GM10248 (cell line): Measurements from ENCODE around the gene IFT80.

Experiments used
- CTCF ChIA-PET: fragments of 300-600 bp; sonication (Branson Sonifier 250); formaldehyde crosslinking; extraction: SDS; loops from one replicate; lab custom pipeline; 2021; ENCODE audit warnings: antibody characterized with exemption; lab: Yijun Ruan, JAX
- POLR2A ChIA-PET: fragments of 350-650 bp; sonication (Branson Sonifier 250); formaldehyde crosslinking; extraction: SDS; loops from one replicate; lab custom pipeline; 2020; ENCODE audit warnings: antibody characterized with exemption; lab: Yijun Ruan, JAX
- DNase-seq: peaks from one replicate; pipeline ENCODE4 v3.0.0; 2012; ENCODE audit errors: extremely low spot score
- TF ChIP-seq, protein P1 (sequence below): IDR thresholded peaks from 2 replicates; pipeline ENCODE4 v1.5.1; 2012; ENCODE audit warnings: mild to moderate bottlenecking, low read depth; ENCODE audit errors: extremely low read depth, missing control alignments, control extremely low read depth

IFT80 gene

DNA sequence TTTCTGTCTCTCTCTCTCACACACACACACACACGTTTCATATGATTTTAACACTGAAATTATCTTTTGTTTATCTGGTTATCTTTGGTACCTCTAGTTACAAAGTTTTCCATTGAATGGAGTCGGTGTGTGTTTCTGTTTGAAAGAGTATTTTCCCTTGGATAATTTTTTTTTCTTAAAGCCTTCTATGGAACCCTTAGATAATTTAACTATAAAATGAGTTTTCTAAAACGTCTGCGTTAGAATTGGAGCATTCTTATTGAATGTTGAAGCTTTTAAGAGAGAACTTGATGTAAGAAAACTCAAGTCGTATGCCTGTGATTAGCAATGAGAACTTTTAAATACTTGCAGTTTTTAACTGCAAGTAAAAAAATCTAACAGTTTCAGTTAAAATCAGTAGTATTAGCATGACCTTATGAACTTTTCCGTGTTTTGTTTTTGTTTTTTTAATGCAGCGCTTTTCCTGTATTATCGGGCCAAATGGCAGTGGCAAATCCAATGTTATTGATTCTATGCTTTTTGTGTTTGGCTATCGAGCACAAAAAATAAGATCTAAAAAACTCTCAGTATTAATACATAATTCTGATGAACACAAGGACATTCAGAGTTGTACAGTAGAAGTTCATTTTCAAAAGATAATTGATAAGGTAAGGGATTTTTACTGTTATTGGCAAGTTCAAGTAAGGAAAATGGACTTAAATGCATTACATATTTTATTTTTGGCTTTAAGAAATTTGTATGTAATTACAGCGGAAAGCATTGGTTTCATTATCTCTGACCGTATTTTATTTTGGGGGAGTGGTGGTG, 3.4 kb upstream of the IFT80 start:
- ChIA-PET CTCF (interaction anchor here (1.6 to 4.7 kb wide), 2 partner anchors 10 to 12 kb away, joined by 3 to 33 read pairs; no protein-coding TSS in a partner anchor), POLR2A (no interaction called here)
- TF ChIP-seq, protein P1, sequence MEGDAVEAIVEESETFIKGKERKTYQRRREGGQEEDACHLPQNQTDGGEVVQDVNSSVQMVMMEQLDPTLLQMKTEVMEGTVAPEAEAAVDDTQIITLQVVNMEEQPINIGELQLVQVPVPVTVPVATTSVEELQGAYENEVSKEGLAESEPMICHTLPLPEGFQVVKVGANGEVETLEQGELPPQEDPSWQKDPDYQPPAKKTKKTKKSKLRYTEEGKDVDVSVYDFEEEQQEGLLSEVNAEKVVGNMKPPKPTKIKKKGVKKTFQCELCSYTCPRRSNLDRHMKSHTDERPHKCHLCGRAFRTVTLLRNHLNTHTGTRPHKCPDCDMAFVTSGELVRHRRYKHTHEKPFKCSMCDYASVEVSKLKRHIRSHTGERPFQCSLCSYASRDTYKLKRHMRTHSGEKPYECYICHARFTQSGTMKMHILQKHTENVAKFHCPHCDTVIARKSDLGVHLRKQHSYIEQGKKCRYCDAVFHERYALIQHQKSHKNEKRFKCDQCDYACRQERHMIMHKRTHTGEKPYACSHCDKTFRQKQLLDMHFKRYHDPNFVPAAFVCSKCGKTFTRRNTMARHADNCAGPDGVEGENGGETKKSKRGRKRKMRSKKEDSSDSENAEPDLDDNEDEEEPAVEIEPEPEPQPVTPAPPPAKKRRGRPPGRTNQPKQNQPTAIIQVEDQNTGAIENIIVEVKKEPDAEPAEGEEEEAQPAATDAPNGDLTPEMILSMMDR = no peak
- no peak for DNase-seq

DNA sequence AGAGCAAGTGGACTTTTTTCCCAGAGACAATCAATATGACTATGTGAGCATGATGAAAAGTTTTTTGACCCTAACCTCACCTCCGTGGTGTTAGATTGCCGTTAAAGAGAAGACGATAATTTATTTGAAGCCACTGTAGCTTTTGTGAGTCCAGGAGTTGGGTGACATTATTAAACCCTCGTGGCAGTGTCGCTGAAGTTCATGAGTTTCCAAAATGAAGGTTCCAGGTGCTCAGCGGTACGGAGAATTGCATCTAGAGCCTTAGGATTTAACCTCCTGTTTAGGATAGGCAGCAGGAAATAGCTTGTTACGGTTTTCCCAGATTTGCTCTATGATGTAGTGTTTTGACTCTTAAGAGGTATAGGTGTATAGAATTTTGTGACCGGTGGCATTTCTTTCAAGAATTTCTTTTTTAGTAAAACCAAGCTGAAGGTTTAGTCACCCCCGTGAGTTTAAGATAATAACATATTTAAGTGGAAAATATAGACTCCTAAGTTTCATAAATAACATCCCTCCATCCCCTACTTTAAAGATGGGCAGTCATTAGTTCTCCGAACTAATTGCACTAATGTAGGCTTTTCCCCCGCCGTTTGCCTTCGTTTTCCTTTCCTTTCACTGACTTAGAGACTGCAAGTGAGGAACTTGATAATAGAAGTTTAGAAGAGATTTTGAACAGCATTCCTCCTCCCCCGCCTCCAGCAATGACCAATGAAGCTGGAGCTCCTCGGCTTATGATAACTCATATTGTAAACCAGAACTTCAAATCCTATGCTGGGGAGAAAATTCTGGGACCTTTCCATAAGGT, 2.5 kb upstream of the IFT80 start:
- ChIA-PET CTCF (interaction anchor here (1.6 to 4.7 kb wide), 2 partner anchors 9 to 13 kb away, joined by 3 to 33 read pairs; no protein-coding TSS in a partner anchor), POLR2A (no interaction called here)
- no peak for DNase-seq
- TF ChIP-seq, protein P1 = no peak

DNA sequence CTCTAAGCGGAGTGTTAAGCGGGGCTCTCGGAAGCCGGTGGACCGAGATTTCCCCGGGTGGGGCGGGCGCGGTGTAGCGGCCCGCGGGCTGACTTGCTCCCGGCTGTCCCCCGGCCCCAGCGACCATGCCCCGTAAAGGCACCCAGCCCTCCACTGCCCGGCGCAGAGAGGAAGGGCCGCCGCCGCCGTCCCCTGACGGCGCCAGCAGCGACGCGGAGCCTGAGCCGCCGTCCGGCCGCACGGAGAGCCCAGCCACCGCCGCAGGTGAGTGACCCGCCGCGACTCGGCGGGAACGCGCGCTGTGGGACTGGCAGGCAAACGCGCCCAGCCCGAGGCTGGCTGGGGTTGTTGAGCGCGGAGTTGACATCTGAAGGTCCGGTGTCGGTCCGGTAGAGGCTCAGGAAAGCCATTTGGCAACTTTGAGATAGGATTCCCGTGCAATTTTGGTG, 1.7 kb upstream of the IFT80 start:
- CTCF ChIA-PET = interaction anchor here (1.0 to 4.7 kb wide), 2 partner anchors 9 to 13 kb away, joined by 3 to 33 read pairs; no protein-coding TSS in a partner anchor
- TF ChIP-seq, protein P1 = no peak
- DNase-seq = peak; percentile 16
- POLR2A ChIA-PET = no interaction called here

DNA sequence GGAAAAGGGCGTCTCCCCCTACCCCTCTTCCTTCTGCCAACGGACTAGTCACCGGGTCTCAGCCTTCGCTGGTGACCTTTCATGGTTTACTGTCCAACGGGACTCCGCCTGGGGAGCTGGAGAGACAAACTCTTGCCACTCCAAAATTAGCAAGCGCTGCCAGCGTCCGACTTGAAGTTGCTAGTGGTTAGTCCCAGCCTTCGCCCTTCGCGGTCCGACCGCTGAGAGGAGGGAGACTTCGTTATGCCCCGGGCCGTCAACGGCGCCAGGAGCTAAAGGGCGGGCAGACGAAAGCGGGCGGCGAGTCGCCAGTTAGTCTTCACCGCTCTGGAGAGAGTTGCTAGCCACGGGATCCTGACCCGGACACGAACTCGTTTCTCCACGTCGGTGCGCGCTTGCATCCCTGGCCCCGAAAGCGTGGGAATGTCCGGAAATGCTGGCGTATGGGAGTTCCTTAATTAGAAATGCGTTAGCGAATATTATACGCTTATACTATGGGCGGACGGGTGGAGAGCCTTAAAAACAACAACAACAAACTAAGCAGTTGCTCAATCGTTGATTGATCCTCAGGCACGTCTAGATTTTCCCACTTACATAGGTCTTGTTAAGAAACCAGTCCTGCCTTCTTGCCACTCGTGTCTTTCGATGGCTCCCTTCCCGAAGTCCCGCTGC, 1.1 kb upstream of the IFT80 start:
- TF ChIP-seq, protein P1 = no peak
- ChIA-PET CTCF (interaction anchor here (1.0 kb wide), 2 partner anchors 10 to 13 kb away, joined by 3 to 6 read pairs; no protein-coding TSS in a partner anchor), POLR2A (no interaction called here)
- DNase-seq = peak; percentile 23

DNA sequence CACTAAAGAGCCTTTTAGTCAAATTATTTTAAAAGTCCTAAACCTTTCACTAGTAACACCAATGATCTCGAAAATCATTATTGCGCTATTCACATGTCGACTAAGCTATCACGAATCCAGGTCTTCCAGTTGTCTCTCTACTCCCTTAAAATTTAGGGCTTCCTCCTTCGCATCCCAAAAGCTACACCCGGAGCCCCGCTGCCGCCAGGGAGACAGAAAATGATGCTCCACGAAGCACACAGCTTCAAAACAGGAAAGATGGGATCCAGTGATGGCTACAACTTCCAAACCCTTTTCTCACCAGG, 253 bp downstream of the IFT80 start:
- ChIA-PET POLR2A (no interaction called here), CTCF (interaction anchor here (1.0 kb wide), 1 partner anchor 16 kb away, joined by 4 read pairs; no protein-coding TSS in a partner anchor)
- TF ChIP-seq, protein P1 = no peak
- no peak for DNase-seq

DNA sequence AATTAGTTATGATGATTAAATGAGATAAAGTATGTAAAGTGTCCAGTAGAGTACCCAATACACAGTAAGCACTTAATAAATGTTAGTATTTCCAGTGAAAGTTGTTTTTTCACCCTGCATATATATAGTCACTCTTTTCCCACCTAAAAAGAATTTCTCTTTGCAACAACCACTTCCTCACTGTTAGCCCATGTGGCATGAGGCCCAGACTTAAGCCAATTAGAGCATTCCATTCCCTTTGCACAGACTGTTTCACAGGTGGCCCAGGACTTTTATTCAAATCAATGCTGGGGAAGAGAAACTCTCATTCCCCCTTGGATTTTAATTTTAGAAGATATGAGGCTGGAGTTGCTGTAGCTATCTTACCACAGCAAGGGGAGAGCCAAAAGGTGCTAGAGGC, 3.7 kb downstream of the IFT80 start:
- ChIA-PET POLR2A (no interaction called here), CTCF (interaction anchor here (0.9 to 1.2 kb wide), 5 partner anchors 12 to 19 kb away, joined by 3 to 4 read pairs (median 3); no protein-coding TSS in a partner anchor)
- no peak for DNase-seq
- TF ChIP-seq, protein P1 = no peak
